Stimulated activated CD8-positive, alpha-beta memory T cell treated with anti-CD3 and anti-CD28 coated beads, Interleukin-12 subunit alpha, Interleukin-12 subunit beta, amount 100 ng/mL, for 1 hour (primary cell): ENCODE data around the gene ZNF532.

Experiments
- DNase-seq: peaks from one replicate; pipeline ENCODE4 v3.0.0-alpha.2; 2020; ENCODE audit warnings: low read depth

The ZNF532 gene

GRCh38 chr18:58870621-58871020 lies 5.9 kb downstream of the ZNF532 start:
- no peak for DNase-seq

- no peak for DNase-seq
Observed at GRCh38 chr18:58871514-58872420, 7.1 kb downstream of the ZNF532 start.

GRCh38 chr18:58878640-58879039 lies 14.0 kb downstream of the ZNF532 start:
- no peak for DNase-seq

GRCh38 chr18:58881477-58881876 lies 16.8 kb downstream of the ZNF532 start:
- no peak for DNase-seq

GRCh38 chr18:58882044-58882443 lies 17.4 kb downstream of the ZNF532 start:
- DNase-seq = no peak

- no peak for DNase-seq
Observed at GRCh38 chr18:58882686-58883085, 18.0 kb downstream of the ZNF532 start.

GRCh38 chr18:58884680-58885079 lies 20.0 kb downstream of the ZNF532 start:
- DNase-seq = no peak

- no peak for DNase-seq
Observed at GRCh38 chr18:58886431-58886830, 21.8 kb downstream of the ZNF532 start.

GRCh38 chr18:58886864-58887612 lies 22.4 kb downstream of the ZNF532 start:
- DNase-seq = no peak

- no peak for DNase-seq
Observed at GRCh38 chr18:58887613-58887963, 22.9 kb downstream of the ZNF532 start.

GRCh38 chr18:58891776-58892175 lies 27.1 kb downstream of the ZNF532 start:
- no peak for DNase-seq

GRCh38 chr18:58892488-58892887 lies 27.8 kb downstream of the ZNF532 start:
- no peak for DNase-seq

GRCh38 chr18:58893388-58894099 lies 28.9 kb downstream of the ZNF532 start:
- no peak for DNase-seq

- no peak for DNase-seq
Observed at GRCh38 chr18:58894930-58895329, 30.3 kb downstream of the ZNF532 start.

- no peak for DNase-seq
Observed at GRCh38 chr18:58895385-58895784, 30.7 kb downstream of the ZNF532 start.

GRCh38 chr18:58896268-58896667 lies 31.6 kb downstream of the ZNF532 start:
- DNase-seq = no peak

GRCh38 chr18:58896734-58897508 lies 32.2 kb downstream of the ZNF532 start:
- DNase-seq = no peak

GRCh38 chr18:58898010-58898799 lies 33.5 kb downstream of the ZNF532 start:
- DNase-seq = no peak

- DNase-seq = no peak
Observed at GRCh38 chr18:58900015-58900649, 35.5 kb downstream of the ZNF532 start.

- DNase-seq = no peak
Observed at GRCh38 chr18:58901143-58901542, 36.5 kb downstream of the ZNF532 start.

- DNase-seq = no peak
Observed at GRCh38 chr18:58901783-58902182, 37.1 kb downstream of the ZNF532 start.
